MG63 (cell line): ENCODE results near the gene SH3RF2. TPM values are rescaled to one million over a fixed set of nuclear protein-coding genes. Genes with fewer than 3 reads are reported as not detected.
"Not testable (repeated sequence)": the region's sequence is repeated elsewhere in the genome, so short reads cannot be mapped to it uniquely, and the experiment has no call there.

Experiments used
- DNase-seq: peaks from one replicate; pipeline ENCODE4 v3.0.0-alpha.2; 2020
- H3K27me3 ChIP-seq: fragments of 250-450 bp; sonication (Bioruptor Pico); 2 replicates; pipeline ENCODE4 v1.5.1; 2020; ENCODE audit warnings: mild to moderate bottlenecking, moderate library complexity
- H3K36me3 ChIP-seq: fragments of 250-450 bp; sonication (Bioruptor Pico); 2 replicates; pipeline ENCODE4 v1.5.1; 2020; ENCODE audit warnings: mild to moderate bottlenecking, moderate library complexity
- H3K4me3 ChIP-seq: fragments of 250-450 bp; sonication (Bioruptor Pico); 2 replicates; pipeline ENCODE4 v1.5.1; 2020; ENCODE audit warnings: mild to moderate bottlenecking, moderate library complexity
- H3K9me3 ChIP-seq: fragments of 250-450 bp; sonication (Bioruptor Pico); 2 replicates; pipeline ENCODE4 v1.5.1; 2020; ENCODE audit warnings: mild to moderate bottlenecking, moderate library complexity
- total RNA-seq: library from RNA; depleted of rRNA; stranded (reverse); fragments of >200 nt; shearing (Covaris generic); gene quantifications from 2 replicates; pipeline ENCODE4 v1.2.3, GENCODE V29; 2014; ENCODE audit warnings: low replicate concordance; rRNA removed

SH3RF2 gene
- 0.26 and 1.2 TPM in 2 replicates for total RNA-seq

GRCh38 chr5:145936401-145937131 is at the start of gene SH3RF2:
TSS of gene SH3RF2 (plus strand) at chr5:145936578. CDS start at chr5:145937929, 1,351 bp downstream.
- no peaks in the 10 kb centered on the region for H3K9me3 ChIP-seq
- H3K36me3 ChIP-seq, result no peaks in the 10 kb centered on the region
- DNase-seq, result peak; percentile 98

GRCh38 chr5:145887217-145887616 is 49.2 kb upstream of the SH3RF2 start:
- 0 out of 2 replicates have a peak, but pooled peaks cover 5% of the 10 kb centered on the region for H3K27me3 ChIP-seq
- H3K4me3 ChIP-seq, result no peak overlapping the region
- H3K9me3 ChIP-seq, result peaks cover 5% of the 10 kb centered on the region; the same call in 1 of the 2 replicates
- no peaks in the 10 kb centered on the region for H3K36me3 ChIP-seq
- DNase-seq, result no peak

More at GRCh38 chr5:145936401-145937131, at the start of gene SH3RF2:
- Histone ChIP-seq H3K27me3 (no peaks in the 10 kb centered on the region), H3K4me3 (peak within 1 kb of the TSS; percentile 41)

- Histone ChIP-seq H3K36me3 (no peaks in the 10 kb centered on the region), H3K9me3 (peaks cover 5% of the 10 kb centered on the region; the same call in 1 of the 2 replicates), H3K27me3 (0 out of 2 replicates have a peak, but pooled peaks cover 5% of the 10 kb centered on the region), H3K4me3 (no peak overlapping the region)
- DNase-seq, result peak; percentile 55
These were observed 48.3 kb upstream of the SH3RF2 start for GRCh38 chr5:145887976-145888574.

- 0 out of 2 replicates have a peak, but pooled peaks cover 5% of the 10 kb centered on the region for H3K27me3 ChIP-seq
- DNase-seq, result no peak
- peaks cover 5% of the 10 kb centered on the region; the same call in 1 of the 2 replicates for H3K9me3 ChIP-seq
- H3K4me3 ChIP-seq, result no peak overlapping the region
- H3K36me3 ChIP-seq, result no peaks in the 10 kb centered on the region
These were observed 46.8 kb upstream of the SH3RF2 start for GRCh38 chr5:145889611-145890010.

GRCh38 chr5:145891378-145891777 is 45.0 kb upstream of the SH3RF2 start:
- DNase-seq, H3K36me3 ChIP-seq, H3K27me3 ChIP-seq, H3K9me3 ChIP-seq, H3K4me3 ChIP-seq: not testable (repeated sequence)

- Histone ChIP-seq H3K36me3 (no peaks in the 10 kb centered on the region), H3K9me3 (peaks cover 4% of the 10 kb centered on the region), H3K27me3 (no peaks in the 10 kb centered on the region), H3K4me3 (no peak overlapping the region)
- no peak for DNase-seq
These were observed 38.2 kb upstream of the SH3RF2 start for GRCh38 chr5:145898171-145898570.

GRCh38 chr5:145902421-145902820 is 34.0 kb upstream of the SH3RF2 start:
- Histone ChIP-seq H3K27me3 (no peaks in the 10 kb centered on the region), H3K9me3 (0 out of 2 replicates have a peak, but pooled peaks cover 2% of the 10 kb centered on the region), H3K36me3 (no peaks in the 10 kb centered on the region), H3K4me3 (no peak overlapping the region)
- no peak for DNase-seq

GRCh38 chr5:145903113-145903512 is 33.3 kb upstream of the SH3RF2 start:
- Histone ChIP-seq H3K36me3 (no peaks in the 10 kb centered on the region), H3K27me3 (no peaks in the 10 kb centered on the region), H3K4me3 (no peak overlapping the region), H3K9me3 (0 out of 2 replicates have a peak, but pooled peaks cover 2% of the 10 kb centered on the region)
- no peak for DNase-seq

- no peaks in the 10 kb centered on the region for H3K27me3 ChIP-seq
- H3K4me3 ChIP-seq, result no peak overlapping the region
- H3K9me3 ChIP-seq, result 0 out of 2 replicates have a peak, but pooled peaks cover 2% of the 10 kb centered on the region
- DNase-seq, result no peak
- no peaks in the 10 kb centered on the region for H3K36me3 ChIP-seq
These were observed 32.5 kb upstream of the SH3RF2 start for GRCh38 chr5:145903867-145904266.

GRCh38 chr5:145904743-145905142 is 31.6 kb upstream of the SH3RF2 start:
- no peak for DNase-seq
- 0 out of 2 replicates have a peak, but pooled peaks cover 2% of the 10 kb centered on the region for H3K9me3 ChIP-seq
- H3K36me3 ChIP-seq, result no peaks in the 10 kb centered on the region
- no peaks in the 10 kb centered on the region for H3K27me3 ChIP-seq
- H3K4me3 ChIP-seq, result no peak overlapping the region

- no peak for DNase-seq
- Histone ChIP-seq H3K36me3 (no peaks in the 10 kb centered on the region), H3K4me3 (no peak overlapping the region), H3K27me3 (no peaks in the 10 kb centered on the region), H3K9me3 (0 out of 2 replicates have a peak, but pooled peaks cover 2% of the 10 kb centered on the region)
These were observed 30.0 kb upstream of the SH3RF2 start for GRCh38 chr5:145906401-145906800.

- H3K9me3 ChIP-seq, result 0 out of 2 replicates have a peak, but pooled peaks cover 2% of the 10 kb centered on the region
- no peak for DNase-seq
- H3K27me3 ChIP-seq, result no peaks in the 10 kb centered on the region
- H3K4me3 ChIP-seq, result no peak overlapping the region
- no peaks in the 10 kb centered on the region for H3K36me3 ChIP-seq
These were observed 28.0 kb upstream of the SH3RF2 start for GRCh38 chr5:145908206-145908960.

GRCh38 chr5:145911164-145911563 is 25.2 kb upstream of the SH3RF2 start:
- no peak overlapping the region for H3K4me3 ChIP-seq
- no peaks in the 10 kb centered on the region for H3K27me3 ChIP-seq
- 0 out of 2 replicates have a peak, but pooled peaks cover 2% of the 10 kb centered on the region for H3K9me3 ChIP-seq
- no peak for DNase-seq
- no peaks in the 10 kb centered on the region for H3K36me3 ChIP-seq

- Histone ChIP-seq H3K9me3 (no peaks in the 10 kb centered on the region), H3K4me3 (no peak overlapping the region), H3K36me3 (no peaks in the 10 kb centered on the region), H3K27me3 (no peaks in the 10 kb centered on the region)
- no peak for DNase-seq
These were observed 24.4 kb upstream of the SH3RF2 start for GRCh38 chr5:145912019-145912418.

- no peaks in the 10 kb centered on the region for H3K36me3 ChIP-seq
- DNase-seq, result no peak
- H3K27me3 ChIP-seq, result no peaks in the 10 kb centered on the region
- H3K4me3 ChIP-seq, result no peak overlapping the region
- no peaks in the 10 kb centered on the region for H3K9me3 ChIP-seq
These were observed 23.8 kb upstream of the SH3RF2 start for GRCh38 chr5:145912594-145912993.

GRCh38 chr5:145913701-145914100 is 22.7 kb upstream of the SH3RF2 start:
- H3K27me3 ChIP-seq, result no peaks in the 10 kb centered on the region
- no peaks in the 10 kb centered on the region for H3K36me3 ChIP-seq
- H3K4me3 ChIP-seq, result no peak overlapping the region
- no peak for DNase-seq
- no peaks in the 10 kb centered on the region for H3K9me3 ChIP-seq
